HepG2 (cell line): ENCODE results near the gene MED9. TPM values are rescaled to one million over a fixed set of nuclear protein-coding genes. Genes with fewer than 3 reads are reported as not detected.

Experiments used
- ATAC-seq: fragments of 200-7000 bp; cut with Tn5 transposase; 3 replicates; pipeline ENCODE4 v1.9.1; 2020; ENCODE audit warnings: mild to moderate bottlenecking, moderate library complexity
- BruUV-seq: library from RNA; stranded (reverse); fragments of 400-500 nt; replicated peaks from 2 replicates; lab custom pipeline; 2021; lab: Mats Ljungman, UMichigan
- CTCF ChIA-PET: fragments of 300-600 bp; formaldehyde crosslinking; extraction: SDS; loops from one replicate; lab custom pipeline; 2021; ENCODE audit warnings: low total read pairs, inconsistent platforms, low intra/inter-chr PET ratio; lab: Yijun Ruan, JAX
- POLR2A ChIA-PET: fragments of 350-600 bp; sonication (Branson Sonifier 250); formaldehyde crosslinking; loops from one replicate; lab custom pipeline; 2020; ENCODE audit warnings: antibody characterized with exemption, inconsistent platforms; lab: Yijun Ruan, JAX
- DNase-seq: peaks from one replicate; pipeline ENCODE4 v3.0.0-alpha.2; 2015; ENCODE audit warnings: low spot score
- FAIRE-seq: peaks from 3 replicates; lab custom pipeline; 2011; peaks lifted over from hg19 to GRCh38; lab: Jason Lieb, UNC
- H2AFZ ChIP-seq: one replicate; pipeline ENCODE4 v1.6.1; 2011; ENCODE audit warnings: low read length, inconsistent platforms
- H3K27ac ChIP-seq: fragments of 300-600 bp; 3 replicates; pipeline ENCODE4 v1.8.0; 2011; ENCODE audit warnings: mixed run types, mild to moderate bottlenecking, mixed read lengths, low read length, inconsistent platforms; ENCODE audit not compliant: insufficient read depth; ENCODE audit errors: extremely low read length
- H3K27me3 ChIP-seq, 2 experiments: fragments of 200-600 bp in 1 of 2; 2 replicates in 1 of 2; 3 replicates in 1 of 2; pipeline versions ENCODE4 v1.6.0 to v1.8.0; 2011; ENCODE audit warnings: low read length in 2 of 2, mild to moderate bottlenecking in 2 of 2, moderate library complexity in 2 of 2, inconsistent platforms in 1 of 2; ENCODE audit not compliant: insufficient read depth in 2 of 2, control insufficient read depth in 1 of 2
- H3K36me3 ChIP-seq, 2 experiments: fragments of 200-600 bp in 1 of 2; replicated peaks in 1 of 2; 2 replicates in 1 of 2; 3 replicates in 1 of 2; pipeline versions ENCODE4 v1.5.1 to v1.8.0; 2011; ENCODE audit warnings: low read length in 2 of 2, inconsistent platforms in 1 of 2; ENCODE audit not compliant: insufficient read depth in 2 of 2, control insufficient read depth in 1 of 2
- H3K4me1 ChIP-seq: 2 replicates; pipeline ENCODE4 v1.5.1; 2012; ENCODE audit warnings: low read length, inconsistent platforms; ENCODE audit not compliant: insufficient read depth
- H3K4me2 ChIP-seq: 2 replicates; pipeline ENCODE4 v1.6.0; 2011; ENCODE audit warnings: low read depth, low read length, inconsistent platforms
- H3K4me3 ChIP-seq, 3 experiments: fragments of 200-600 bp in 1 of 3; sonication (generic), shearing (Covaris generic) in 1 of 3; replicated peaks in 1 of 3; 2 replicates each; pipeline ENCODE4 v1.5.1; 2011 to 2016; ENCODE audit warnings: low read length in 3 of 3, inconsistent platforms in 2 of 3, low read depth in 2 of 3, mild to moderate bottlenecking in 2 of 3, control low read depth in 1 of 3, mixed read lengths in 1 of 3; ENCODE audit not compliant: insufficient read depth in 1 of 3
- H3K79me2 ChIP-seq: one replicate; pipeline ENCODE4 v1.6.1; 2011; ENCODE audit warnings: low read length, inconsistent platforms; ENCODE audit not compliant: insufficient read depth
- H3K9ac ChIP-seq: 2 replicates; pipeline ENCODE4 v1.6.0; 2011; ENCODE audit warnings: mild to moderate bottlenecking, low read depth, low read length, inconsistent platforms; ENCODE audit not compliant: insufficient read depth
- H3K9me3 ChIP-seq: 2 replicates; pipeline ENCODE4 v1.5.1; 2012; ENCODE audit warnings: mild to moderate bottlenecking, low read length
- H4K20me1 ChIP-seq: 2 replicates; pipeline ENCODE4 v1.6.0; 2011; ENCODE audit warnings: inconsistent platforms, mild to moderate bottlenecking, low read length, moderate library complexity; ENCODE audit not compliant: insufficient read depth
- ATAD3A ChIP-seq: sonication (generic); formaldehyde crosslinking; IDR thresholded peaks from 2 replicates; pipeline ENCODE4 v1.4.0; 2020; ENCODE audit warnings: missing genetic modification reagents
- SMC3 ChIP-seq: IDR thresholded peaks from 2 replicates; pipeline ENCODE4 v1.6.1; 2011; ENCODE audit warnings: low read length, improper control_type of control experiment
- STAG1 ChIP-seq: sonication (generic); formaldehyde crosslinking; IDR thresholded peaks from 2 replicates; pipeline ENCODE4 v1.4.0; 2020; ENCODE audit warnings: missing genetic modification reagents
- whole genome bisulfite sequencing: methylation state at CpG from one replicate; pipeline ENCODE4 v1.1.6; 2017; ENCODE audit warnings: low lambda C conversion rate; 5-methylcytosine and 5-hydroxymethylcytosine counted together
- in situ Hi-C: cut with HindIII; loops from 2 replicates; pipeline ENCODE4 v1.10.0; 2017; ENCODE audit warnings: low pct_unique_long_range_greater_than_20kb; ENCODE audit not compliant: extremely low pct_ligation_motif_present
- intact Hi-C: fragments of 100-400 bp; cut with micrococcal nuclease; formaldehyde crosslinking; loops from one replicate; pipeline ENCODE4 v1.10.0; 2022; ENCODE audit not compliant: unreplicated experiment
- polyA plus RNA-seq, 8 experiments: library from polyadenylated mRNA; depleted of rRNA in 3 of 8; stranded (reverse) in 7 of 8; unstranded in 1 of 8; fragments of >200 nt; fragmentation: Illumina TruSeq in 4 of 8; extraction: Trizol in 4 of 8; gene quantifications; 2 replicates each; pipeline versions ENCODE4 v1.2.1 to v1.2.3, GENCODE V29; 2011 to 2016; ENCODE audit warnings: low read depth in 4 of 8, missing spikeins in 1 of 8, mixed read lengths in 1 of 8; ENCODE audit not compliant: insufficient read depth in 1 of 8
- total RNA-seq, 5 experiments: library from RNA; depleted of rRNA; stranded (reverse); fragments of >200 nt; fragmentation: Illumina TruSeq; extraction: Trizol; gene quantifications; 2 replicates each; pipeline ENCODE4 v1.2.3, GENCODE V29; 2016; ENCODE audit warnings: low read depth in 1 of 5
- TF ChIP-seq, protein P1 (sequence below): sonication (generic); formaldehyde crosslinking; IDR thresholded peaks from 2 replicates; pipeline ENCODE4 v1.5.0; 2020; ENCODE audit warnings: mild to moderate bottlenecking, missing genetic modification reagents, moderate library complexity
- TF ChIP-seq, protein P2 (sequence below): sonication (generic); formaldehyde crosslinking; IDR thresholded peaks from 2 replicates; pipeline ENCODE4 v1.5.1; 2020; ENCODE audit warnings: mild to moderate bottlenecking, missing genetic modification reagents, moderate library complexity

The MED9 gene
- total and polyA plus RNA-seq, 2 of the 13 experiments (the other 11 are each of a cell fraction or from before 2014, with no cell fraction given) = 11.9 to 15.1 TPM

DNA sequence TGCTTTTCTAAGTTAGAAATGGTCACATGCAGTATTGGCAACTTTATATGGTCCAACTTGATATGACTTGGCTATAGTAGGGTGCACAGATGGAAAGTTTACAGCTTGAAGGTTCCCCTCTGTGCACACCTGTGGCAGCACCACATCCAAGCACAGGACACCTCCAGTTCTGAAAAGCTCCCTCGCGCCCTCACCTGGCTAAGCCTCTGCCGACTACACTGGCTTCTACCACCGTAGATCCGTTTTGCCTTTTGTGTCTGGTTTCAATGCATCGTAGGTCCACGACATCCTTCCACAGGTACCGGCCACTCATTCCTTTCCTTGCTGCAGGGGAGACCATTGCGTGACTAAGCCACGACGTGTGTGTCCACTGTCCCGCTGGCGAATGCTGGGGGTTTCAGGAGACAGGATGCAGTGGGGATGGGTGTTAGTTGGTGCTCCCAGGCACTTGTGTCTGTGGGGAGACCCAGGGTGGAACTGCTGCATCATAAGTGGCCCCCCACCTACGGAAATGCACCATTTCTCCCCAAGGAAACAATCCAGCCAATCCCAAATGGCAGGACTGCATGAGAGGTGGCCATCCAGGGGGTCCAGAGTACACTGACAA, 24.3 kb downstream of the MED9 start:
- H3K4me2 ChIP-seq = no peak overlapping the region
- H3K27me3 ChIP-seq = peaks cover 4 to 52% of the 10 kb centered on the region in 2 experiments; a peak in 4 of 5 replicates
- POLR2A ChIA-PET = no interaction called here
- H3K4me3 ChIP-seq = no peak overlapping the region
- no peak overlapping the region for H3K27ac ChIP-seq
- no peak overlapping the region for H2AFZ ChIP-seq
- TF ChIP-seq ATAD3A (CRISPR knock-in tag) (no peak), STAG1 (CRISPR knock-in tag) (peak; percentile 60), SMC3 (peak; percentile 33)
- TF ChIP-seq, protein P1, sequence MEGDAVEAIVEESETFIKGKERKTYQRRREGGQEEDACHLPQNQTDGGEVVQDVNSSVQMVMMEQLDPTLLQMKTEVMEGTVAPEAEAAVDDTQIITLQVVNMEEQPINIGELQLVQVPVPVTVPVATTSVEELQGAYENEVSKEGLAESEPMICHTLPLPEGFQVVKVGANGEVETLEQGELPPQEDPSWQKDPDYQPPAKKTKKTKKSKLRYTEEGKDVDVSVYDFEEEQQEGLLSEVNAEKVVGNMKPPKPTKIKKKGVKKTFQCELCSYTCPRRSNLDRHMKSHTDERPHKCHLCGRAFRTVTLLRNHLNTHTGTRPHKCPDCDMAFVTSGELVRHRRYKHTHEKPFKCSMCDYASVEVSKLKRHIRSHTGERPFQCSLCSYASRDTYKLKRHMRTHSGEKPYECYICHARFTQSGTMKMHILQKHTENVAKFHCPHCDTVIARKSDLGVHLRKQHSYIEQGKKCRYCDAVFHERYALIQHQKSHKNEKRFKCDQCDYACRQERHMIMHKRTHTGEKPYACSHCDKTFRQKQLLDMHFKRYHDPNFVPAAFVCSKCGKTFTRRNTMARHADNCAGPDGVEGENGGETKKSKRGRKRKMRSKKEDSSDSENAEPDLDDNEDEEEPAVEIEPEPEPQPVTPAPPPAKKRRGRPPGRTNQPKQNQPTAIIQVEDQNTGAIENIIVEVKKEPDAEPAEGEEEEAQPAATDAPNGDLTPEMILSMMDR (CRISPR knock-in tag) = peak; percentile 50
- TF ChIP-seq, protein P2, sequence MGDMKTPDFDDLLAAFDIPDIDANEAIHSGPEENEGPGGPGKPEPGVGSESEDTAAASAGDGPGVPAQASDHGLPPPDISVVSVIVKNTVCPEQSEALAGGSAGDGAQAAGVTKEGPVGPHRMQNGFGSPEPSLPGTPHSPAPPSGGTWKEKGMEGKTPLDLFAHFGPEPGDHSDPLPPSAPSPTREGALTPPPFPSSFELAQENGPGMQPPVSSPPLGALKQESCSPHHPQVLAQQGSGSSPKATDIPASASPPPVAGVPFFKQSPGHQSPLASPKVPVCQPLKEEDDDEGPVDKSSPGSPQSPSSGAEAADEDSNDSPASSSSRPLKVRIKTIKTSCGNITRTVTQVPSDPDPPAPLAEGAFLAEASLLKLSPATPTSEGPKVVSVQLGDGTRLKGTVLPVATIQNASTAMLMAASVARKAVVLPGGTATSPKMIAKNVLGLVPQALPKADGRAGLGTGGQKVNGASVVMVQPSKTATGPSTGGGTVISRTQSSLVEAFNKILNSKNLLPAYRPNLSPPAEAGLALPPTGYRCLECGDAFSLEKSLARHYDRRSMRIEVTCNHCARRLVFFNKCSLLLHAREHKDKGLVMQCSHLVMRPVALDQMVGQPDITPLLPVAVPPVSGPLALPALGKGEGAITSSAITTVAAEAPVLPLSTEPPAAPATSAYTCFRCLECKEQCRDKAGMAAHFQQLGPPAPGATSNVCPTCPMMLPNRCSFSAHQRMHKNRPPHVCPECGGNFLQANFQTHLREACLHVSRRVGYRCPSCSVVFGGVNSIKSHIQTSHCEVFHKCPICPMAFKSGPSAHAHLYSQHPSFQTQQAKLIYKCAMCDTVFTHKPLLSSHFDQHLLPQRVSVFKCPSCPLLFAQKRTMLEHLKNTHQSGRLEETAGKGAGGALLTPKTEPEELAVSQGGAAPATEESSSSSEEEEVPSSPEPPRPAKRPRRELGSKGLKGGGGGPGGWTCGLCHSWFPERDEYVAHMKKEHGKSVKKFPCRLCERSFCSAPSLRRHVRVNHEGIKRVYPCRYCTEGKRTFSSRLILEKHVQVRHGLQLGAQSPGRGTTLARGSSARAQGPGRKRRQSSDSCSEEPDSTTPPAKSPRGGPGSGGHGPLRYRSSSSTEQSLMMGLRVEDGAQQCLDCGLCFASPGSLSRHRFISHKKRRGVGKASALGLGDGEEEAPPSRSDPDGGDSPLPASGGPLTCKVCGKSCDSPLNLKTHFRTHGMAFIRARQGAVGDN (CRISPR knock-in tag) = peak; percentile 15; the same call in 1 of the 2 replicates
- no peak for ATAC-seq
- WGBS = 58% methylated on average over 13 of the region's 14 CpGs
- intact Hi-C loops = no loop called here
- H4K20me1 ChIP-seq = no peaks in the 10 kb centered on the region
- H3K79me2 ChIP-seq = no peaks in the 10 kb centered on the region
- peaks cover 18% of the 10 kb centered on the region for H3K4me1 ChIP-seq
- no TSS peak for BruUV-seq
- in situ Hi-C loops = loop anchor here (10.0 kb wide), 1 partner anchor 144 kb away; no protein-coding TSS in a partner anchor
- DNase-seq = no peak
- H3K9me3 ChIP-seq = no peaks in the 10 kb centered on the region
- CTCF ChIA-PET = interaction anchor here (1.3 kb wide), 1 partner anchor 146 kb away, joined by 3 read pairs; no protein-coding TSS in a partner anchor
- no peak overlapping the region for H3K9ac ChIP-seq
- no peak for FAIRE-seq
- no peaks in the 10 kb centered on the region for H3K36me3 ChIP-seq
